GM23338 (cell line): ENCODE results near the gene ARHGEF16. TPM values are rescaled to one million over a fixed set of nuclear protein-coding genes. Genes with fewer than 3 reads are reported as not detected.
A peak's percentile ranks its signal among the peaks of the same experiment; 100 is the strongest.

Experiments
- ATAC-seq: fragments of 200-7000 bp; cut with Tn5 transposase; 3 replicates; pipeline ENCODE4 v1.9.1; 2020
- DNase-seq: peaks from one replicate; pipeline ENCODE4 v3.0.0-alpha.2; 2015; ENCODE audit warnings: low spot score
- H2AFZ ChIP-seq: fragments of 200-600 bp; sonication (generic); 2 replicates; pipeline ENCODE4 v1.8.0; 2016; ENCODE audit warnings: antibody characterized with exemption, mild to moderate bottlenecking, moderate library complexity
- H3F3A ChIP-seq: fragments of 200-600 bp; sonication (generic); replicated peaks from 2 replicates; pipeline ENCODE4 v1.8.0; 2017; ENCODE audit warnings: antibody characterized with exemption, mixed run types, low read depth
- H3K27ac ChIP-seq: fragments of 200-600 bp; sonication (generic); 2 replicates; pipeline ENCODE4 v1.6.1; 2016; ENCODE audit warnings: low read depth
- H3K27me3 ChIP-seq: fragments of 200-600 bp; sonication (generic); 2 replicates; pipeline ENCODE4 v1.8.0; 2016; ENCODE audit warnings: mild to moderate bottlenecking, mixed run types, moderate library complexity; ENCODE audit not compliant: insufficient read depth
- H3K36me3 ChIP-seq: fragments of 200-600 bp; sonication (generic); 2 replicates; pipeline ENCODE4 v1.8.0; 2016; ENCODE audit warnings: mild to moderate bottlenecking; ENCODE audit not compliant: insufficient read depth
- H3K4me1 ChIP-seq: fragments of 200-600 bp; sonication (generic); 2 replicates; pipeline ENCODE4 v1.8.0; 2016; ENCODE audit warnings: mild to moderate bottlenecking, moderate library complexity; ENCODE audit not compliant: insufficient read depth
- H3K4me2 ChIP-seq: fragments of 200-600 bp; sonication (generic); 2 replicates; pipeline ENCODE4 v1.7.1; 2017; ENCODE audit warnings: mixed run types
- H3K4me3 ChIP-seq: fragments of 200-600 bp; sonication (generic); 2 replicates; pipeline ENCODE4 v1.6.1; 2016; ENCODE audit warnings: mixed run types
- H3K79me2 ChIP-seq: fragments of 200-600 bp; sonication (generic); replicated peaks from 2 replicates; pipeline ENCODE4 v1.8.0; 2017; ENCODE audit warnings: mild to moderate bottlenecking; ENCODE audit not compliant: insufficient read depth
- H3K9me2 ChIP-seq: fragments of 200-600 bp; sonication (generic); 2 replicates; pipeline ENCODE4 v1.8.0; 2017; ENCODE audit not compliant: insufficient read depth
- H4K20me1 ChIP-seq: fragments of 200-600 bp; sonication (generic); replicated peaks from 2 replicates; pipeline ENCODE4 v1.8.0; 2017; ENCODE audit warnings: mild to moderate bottlenecking; ENCODE audit not compliant: insufficient read depth
- H3K27ac Mint-ChIP-seq: 2 replicates; pipeline ENCODE4 v1.8.0; 2020; ENCODE audit warnings: inconsistent platforms, mild to moderate bottlenecking, moderate library complexity, mixed read lengths
- H3K27me3 Mint-ChIP-seq: 3 replicates; pipeline ENCODE4 v1.8.0; 2022; ENCODE audit warnings: low read depth, mild to moderate bottlenecking, moderate library complexity, mixed read lengths, inconsistent platforms; ENCODE audit not compliant: insufficient read depth, poor library complexity
- H3K36me3 Mint-ChIP-seq: 3 replicates; pipeline ENCODE4 v1.8.0; 2021; ENCODE audit warnings: low read depth, mild to moderate bottlenecking, inconsistent platforms, moderate library complexity, mixed read lengths
- H3K4me1 Mint-ChIP-seq: 3 replicates; pipeline ENCODE4 v1.8.0; 2020; ENCODE audit warnings: mild to moderate bottlenecking, inconsistent platforms, mixed read lengths
- H3K4me3 Mint-ChIP-seq: 3 replicates; pipeline ENCODE4 v1.8.0; 2021; ENCODE audit warnings: moderate library complexity, mild to moderate bottlenecking, inconsistent platforms, mixed read lengths
- H3K9me3 Mint-ChIP-seq: 3 replicates; pipeline ENCODE4 v1.8.0; 2020; ENCODE audit warnings: moderate library complexity, mild to moderate bottlenecking, inconsistent platforms, mixed read lengths
- EZH2phosphoT487 ChIP-seq: fragments of 200-600 bp; sonication (generic); IDR thresholded peaks from one replicate; pipeline ENCODE4 v1.8.1; 2018; ENCODE audit warnings: antibody characterized with exemption; ENCODE audit not compliant: unreplicated experiment
- NANOG ChIP-seq: IDR thresholded peaks from 2 replicates; pipeline ENCODE4 v1.6.1; 2016; ENCODE audit warnings: antibody characterized with exemption, borderline replicate concordance
- POLR2AphosphoS5 ChIP-seq: IDR thresholded peaks from 2 replicates; pipeline ENCODE4 v1.6.1; 2016; ENCODE audit warnings: antibody characterized with exemption, low read depth
- STAT1 ChIP-seq: IDR thresholded peaks from one replicate; pipeline ENCODE4 v1.6.1; 2016; ENCODE audit warnings: antibody characterized with exemption; ENCODE audit not compliant: unreplicated experiment
- ZNF331 ChIP-seq: fragments of 250-450 bp; sonication (Bioruptor Pico); IDR thresholded peaks from 2 replicates; pipeline ENCODE4 v1.5.0; 2020; ENCODE audit warnings: low read depth, mild to moderate bottlenecking, moderate library complexity
- polyA plus RNA-seq: library from polyadenylated mRNA; unstranded; fragments of >200 nt; fragmentation: Nextera tagmentation; extraction: Ambion mirVana; gene quantifications from 2 replicates; pipeline ENCODE4 v1.2.1, GENCODE V29; 2016
- total RNA-seq: library from RNA; depleted of rRNA; stranded (reverse); fragments of >200 nt; shearing (Covaris generic); gene quantifications from 2 replicates; pipeline ENCODE4 v1.2.3, GENCODE V29; 2014
- TF ChIP-seq, protein P1 (sequence below), 2 experiments: fragments of 200-600 bp in 1 of 2; sonication (generic) in 1 of 2; conservative IDR thresholded peaks; 2 replicates each; pipeline versions ENCODE4 v1.5.1 to v1.6.1; 2016 to 2017; ENCODE audit warnings: antibody characterized with exemption in 2 of 2, low read depth in 2 of 2, mild to moderate bottlenecking in 2 of 2, moderate library complexity in 1 of 2
- TF ChIP-seq, protein P2 (sequence below): fragments of 250-450 bp; sonication (Bioruptor Pico); IDR thresholded peaks from 2 replicates; pipeline ENCODE4 v1.5.0; 2020; ENCODE audit warnings: mild to moderate bottlenecking, moderate library complexity
- TF ChIP-seq, protein P3 (sequence below): IDR thresholded peaks from 2 replicates; pipeline ENCODE4 v1.6.1; 2016; ENCODE audit warnings: antibody characterized with exemption

ARHGEF16 gene
- total and polyA plus RNA-seq, 2 experiments from 2014 or later, result 12.2 to 29.3 TPM

DNA sequence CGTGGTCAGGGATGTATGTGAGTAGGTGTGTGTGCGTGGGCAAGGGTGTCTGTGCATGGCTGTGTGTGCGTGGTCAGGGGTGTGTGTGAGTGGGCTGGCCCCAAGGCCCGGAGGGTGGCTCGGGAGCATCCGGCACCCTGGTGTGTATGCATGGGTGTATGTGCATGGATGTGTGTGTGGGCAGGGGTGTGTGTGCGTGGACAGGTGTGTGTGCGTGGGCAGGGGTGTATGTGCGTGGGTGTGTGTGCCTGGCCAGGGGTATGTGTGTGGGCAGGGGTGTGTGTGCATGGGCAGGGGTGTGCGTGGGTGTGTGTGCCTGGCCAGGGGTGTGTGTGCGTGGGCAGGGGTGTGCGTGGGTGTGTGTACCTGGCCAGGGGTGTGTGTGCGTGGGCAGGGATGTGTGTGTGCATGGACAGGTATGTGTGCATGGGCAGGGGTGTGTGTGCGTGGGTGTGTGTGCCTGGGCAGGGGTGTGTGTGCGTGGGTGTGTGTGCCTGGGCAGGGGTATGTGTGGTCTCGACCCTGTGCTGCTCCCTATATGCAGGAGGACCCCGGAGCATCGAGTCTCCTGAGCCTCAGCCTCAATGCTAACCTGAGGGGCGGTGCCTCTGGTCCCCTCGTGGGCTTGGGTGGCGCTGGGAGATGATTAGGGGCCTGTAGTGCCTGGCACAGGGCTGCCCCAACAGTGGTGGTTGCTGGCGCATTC is 16.3 kb downstream of the ARHGEF16 start:
- Histone ChIP-seq H4K20me1 (no peaks in the 10 kb centered on the region), H3K36me3 (no peaks in the 10 kb centered on the region), H3K27ac (no peak overlapping the region), H3K79me2 (no peaks in the 10 kb centered on the region), H3K27me3 (no peaks in the 10 kb centered on the region), H2AFZ (no peak overlapping the region), H3K4me2 (peak overlapping the region; percentile 43; the same call in 1 of the 2 replicates), H3K9me2 (no peaks in the 10 kb centered on the region), H3K4me1 (peaks cover 7% of the 10 kb centered on the region; the same call in 1 of the 2 replicates), H3F3A (no peaks in the 10 kb centered on the region), H3K4me3 (no peak overlapping the region)
- Mint-ChIP-seq H3K9me3 (no peaks in the 10 kb centered on the region), H3K36me3 (peaks cover 14% of the 10 kb centered on the region), H3K27ac (peak overlapping the region; percentile 95), H3K4me3 (no peak overlapping the region; the same call in 2 of the 3 replicates), H3K4me1 (peaks cover 16% of the 10 kb centered on the region), H3K27me3 (peaks cover 3% of the 10 kb centered on the region)
- TF ChIP-seq ZNF331 (CRISPR knock-in tag) (no peak), NANOG (no peak), POLR2AphosphoS5 (no peak), EZH2phosphoT487 (no peak)
- TF ChIP-seq, protein P1, sequence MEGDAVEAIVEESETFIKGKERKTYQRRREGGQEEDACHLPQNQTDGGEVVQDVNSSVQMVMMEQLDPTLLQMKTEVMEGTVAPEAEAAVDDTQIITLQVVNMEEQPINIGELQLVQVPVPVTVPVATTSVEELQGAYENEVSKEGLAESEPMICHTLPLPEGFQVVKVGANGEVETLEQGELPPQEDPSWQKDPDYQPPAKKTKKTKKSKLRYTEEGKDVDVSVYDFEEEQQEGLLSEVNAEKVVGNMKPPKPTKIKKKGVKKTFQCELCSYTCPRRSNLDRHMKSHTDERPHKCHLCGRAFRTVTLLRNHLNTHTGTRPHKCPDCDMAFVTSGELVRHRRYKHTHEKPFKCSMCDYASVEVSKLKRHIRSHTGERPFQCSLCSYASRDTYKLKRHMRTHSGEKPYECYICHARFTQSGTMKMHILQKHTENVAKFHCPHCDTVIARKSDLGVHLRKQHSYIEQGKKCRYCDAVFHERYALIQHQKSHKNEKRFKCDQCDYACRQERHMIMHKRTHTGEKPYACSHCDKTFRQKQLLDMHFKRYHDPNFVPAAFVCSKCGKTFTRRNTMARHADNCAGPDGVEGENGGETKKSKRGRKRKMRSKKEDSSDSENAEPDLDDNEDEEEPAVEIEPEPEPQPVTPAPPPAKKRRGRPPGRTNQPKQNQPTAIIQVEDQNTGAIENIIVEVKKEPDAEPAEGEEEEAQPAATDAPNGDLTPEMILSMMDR (conservative IDR thresholded peaks at IDR 0.05; ENCODE audit: low read depth in 2 of 2), result no peak
- ATAC-seq (peak; percentile 42), DNase-seq (no peak)

DNA sequence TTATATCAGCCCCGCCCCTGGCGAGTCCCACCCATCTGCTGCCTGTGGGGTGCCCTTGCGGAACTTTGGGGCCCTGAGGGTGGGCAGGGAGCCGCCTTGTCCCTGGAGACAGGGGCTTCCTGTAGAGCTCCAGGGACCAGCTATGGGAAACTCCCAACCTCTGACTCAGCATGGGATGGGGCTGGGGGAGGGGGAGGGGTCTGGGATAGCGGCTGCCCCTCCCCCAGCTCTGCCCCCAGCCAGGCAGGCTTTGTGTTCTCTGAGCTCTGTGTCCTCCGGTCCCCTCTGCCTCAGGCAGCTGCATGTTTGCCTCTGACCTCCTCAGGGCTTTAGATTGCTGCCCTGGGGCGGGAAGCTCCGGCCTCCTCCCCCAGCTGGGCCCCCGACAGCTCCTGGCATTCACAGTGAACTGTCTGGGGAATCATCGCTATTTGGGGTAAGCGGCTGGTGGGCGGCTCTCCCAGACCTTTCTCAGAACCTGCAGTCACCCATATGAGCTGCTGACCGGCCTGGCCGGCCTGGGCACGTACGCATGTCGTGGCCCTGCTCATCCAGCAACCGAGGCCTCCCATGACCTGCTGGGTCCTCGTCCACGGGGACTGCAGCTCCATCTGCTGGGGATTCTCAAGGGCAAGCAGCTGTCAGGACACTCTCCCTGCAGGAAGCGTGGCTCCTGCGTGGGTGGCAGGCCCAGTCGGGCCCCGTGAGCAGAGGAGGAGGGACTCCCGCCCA is 17.1 kb downstream of the ARHGEF16 start:
- Histone ChIP-seq H3F3A (no peaks in the 10 kb centered on the region), H3K4me3 (no peak overlapping the region), H3K4me1 (peaks cover 7% of the 10 kb centered on the region; the same call in 1 of the 2 replicates), H3K79me2 (no peaks in the 10 kb centered on the region), H3K9me2 (no peaks in the 10 kb centered on the region), H4K20me1 (no peaks in the 10 kb centered on the region), H3K36me3 (no peaks in the 10 kb centered on the region), H3K27ac (peak overlapping the region; percentile 45; the same call in 1 of the 2 replicates), H2AFZ (no peak overlapping the region), H3K4me2 (peak overlapping the region; percentile 43; the same call in 1 of the 2 replicates), H3K27me3 (no peaks in the 10 kb centered on the region)
- peak; percentile 90 for ATAC-seq
- peak; percentile 76 for DNase-seq
- Mint-ChIP-seq H3K4me3 (no peak overlapping the region), H3K27me3 (peaks cover 3% of the 10 kb centered on the region), H3K4me1 (peaks cover 16% of the 10 kb centered on the region), H3K9me3 (no peaks in the 10 kb centered on the region), H3K36me3 (peaks cover 14% of the 10 kb centered on the region), H3K27ac (peak overlapping the region; percentile 95)
- TF ChIP-seq NANOG (no peak), POLR2AphosphoS5 (no peak), STAT1 (no peak)
- TF ChIP-seq, protein P2, sequence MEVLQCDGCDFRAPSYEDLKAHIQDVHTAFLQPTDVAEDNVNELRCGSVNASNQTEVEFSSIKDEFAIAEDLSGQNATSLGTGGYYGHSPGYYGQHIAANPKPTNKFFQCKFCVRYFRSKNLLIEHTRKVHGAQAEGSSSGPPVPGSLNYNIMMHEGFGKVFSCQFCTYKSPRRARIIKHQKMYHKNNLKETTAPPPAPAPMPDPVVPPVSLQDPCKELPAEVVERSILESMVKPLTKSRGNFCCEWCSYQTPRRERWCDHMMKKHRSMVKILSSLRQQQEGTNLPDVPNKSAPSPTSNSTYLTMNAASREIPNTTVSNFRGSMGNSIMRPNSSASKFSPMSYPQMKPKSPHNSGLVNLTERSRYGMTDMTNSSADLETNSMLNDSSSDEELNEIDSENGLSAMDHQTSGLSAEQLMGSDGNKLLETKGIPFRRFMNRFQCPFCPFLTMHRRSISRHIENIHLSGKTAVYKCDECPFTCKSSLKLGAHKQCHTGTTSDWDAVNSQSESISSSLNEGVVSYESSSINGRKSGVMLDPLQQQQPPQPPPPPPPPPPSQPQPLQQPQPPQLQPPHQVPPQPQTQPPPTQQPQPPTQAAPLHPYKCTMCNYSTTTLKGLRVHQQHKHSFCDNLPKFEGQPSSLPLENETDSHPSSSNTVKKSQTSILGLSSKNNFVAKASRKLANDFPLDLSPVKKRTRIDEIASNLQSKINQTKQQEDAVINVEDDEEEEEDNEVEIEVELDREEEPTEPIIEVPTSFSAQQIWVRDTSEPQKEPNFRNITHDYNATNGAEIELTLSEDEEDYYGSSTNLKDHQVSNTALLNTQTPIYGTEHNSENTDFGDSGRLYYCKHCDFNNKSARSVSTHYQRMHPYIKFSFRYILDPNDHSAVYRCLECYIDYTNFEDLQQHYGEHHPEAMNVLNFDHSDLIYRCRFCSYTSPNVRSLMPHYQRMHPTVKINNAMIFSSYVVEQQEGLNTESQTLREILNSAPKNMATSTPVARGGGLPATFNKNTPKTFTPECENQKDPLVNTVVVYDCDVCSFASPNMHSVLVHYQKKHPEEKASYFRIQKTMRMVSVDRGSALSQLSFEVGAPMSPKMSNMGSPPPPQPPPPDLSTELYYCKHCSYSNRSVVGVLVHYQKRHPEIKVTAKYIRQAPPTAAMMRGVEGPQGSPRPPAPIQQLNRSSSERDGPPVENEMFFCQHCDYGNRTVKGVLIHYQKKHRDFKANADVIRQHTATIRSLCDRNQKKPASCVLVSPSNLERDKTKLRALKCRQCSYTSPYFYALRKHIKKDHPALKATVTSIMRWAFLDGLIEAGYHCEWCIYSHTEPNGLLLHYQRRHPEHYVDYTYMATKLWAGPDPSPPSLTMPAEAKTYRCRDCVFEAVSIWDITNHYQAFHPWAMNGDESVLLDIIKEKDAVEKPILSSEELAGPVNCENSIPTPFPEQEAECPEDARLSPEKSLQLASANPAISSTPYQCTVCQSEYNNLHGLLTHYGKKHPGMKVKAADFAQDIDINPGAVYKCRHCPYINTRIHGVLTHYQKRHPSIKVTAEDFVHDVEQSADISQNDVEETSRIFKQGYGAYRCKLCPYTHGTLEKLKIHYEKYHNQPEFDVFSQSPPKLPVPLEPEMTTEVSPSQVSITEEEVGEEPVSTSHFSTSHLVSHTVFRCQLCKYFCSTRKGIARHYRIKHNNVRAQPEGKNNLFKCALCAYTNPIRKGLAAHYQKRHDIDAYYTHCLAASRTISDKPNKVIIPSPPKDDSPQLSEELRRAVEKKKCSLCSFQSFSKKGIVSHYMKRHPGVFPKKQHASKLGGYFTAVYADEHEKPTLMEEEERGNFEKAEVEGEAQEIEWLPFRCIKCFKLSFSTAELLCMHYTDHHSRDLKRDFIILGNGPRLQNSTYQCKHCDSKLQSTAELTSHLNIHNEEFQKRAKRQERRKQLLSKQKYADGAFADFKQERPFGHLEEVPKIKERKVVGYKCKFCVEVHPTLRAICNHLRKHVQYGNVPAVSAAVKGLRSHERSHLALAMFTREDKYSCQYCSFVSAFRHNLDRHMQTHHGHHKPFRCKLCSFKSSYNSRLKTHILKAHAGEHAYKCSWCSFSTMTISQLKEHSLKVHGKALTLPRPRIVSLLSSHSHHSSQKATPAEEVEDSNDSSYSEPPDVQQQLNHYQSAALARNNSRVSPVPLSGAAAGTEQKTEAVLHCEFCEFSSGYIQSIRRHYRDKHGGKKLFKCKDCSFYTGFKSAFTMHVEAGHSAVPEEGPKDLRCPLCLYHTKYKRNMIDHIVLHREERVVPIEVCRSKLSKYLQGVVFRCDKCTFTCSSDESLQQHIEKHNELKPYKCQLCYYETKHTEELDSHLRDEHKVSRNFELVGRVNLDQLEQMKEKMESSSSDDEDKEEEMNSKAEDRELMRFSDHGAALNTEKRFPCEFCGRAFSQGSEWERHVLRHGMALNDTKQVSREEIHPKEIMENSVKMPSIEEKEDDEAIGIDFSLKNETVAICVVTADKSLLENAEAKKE (CRISPR knock-in tag), result no peak
- TF ChIP-seq, protein P3, sequence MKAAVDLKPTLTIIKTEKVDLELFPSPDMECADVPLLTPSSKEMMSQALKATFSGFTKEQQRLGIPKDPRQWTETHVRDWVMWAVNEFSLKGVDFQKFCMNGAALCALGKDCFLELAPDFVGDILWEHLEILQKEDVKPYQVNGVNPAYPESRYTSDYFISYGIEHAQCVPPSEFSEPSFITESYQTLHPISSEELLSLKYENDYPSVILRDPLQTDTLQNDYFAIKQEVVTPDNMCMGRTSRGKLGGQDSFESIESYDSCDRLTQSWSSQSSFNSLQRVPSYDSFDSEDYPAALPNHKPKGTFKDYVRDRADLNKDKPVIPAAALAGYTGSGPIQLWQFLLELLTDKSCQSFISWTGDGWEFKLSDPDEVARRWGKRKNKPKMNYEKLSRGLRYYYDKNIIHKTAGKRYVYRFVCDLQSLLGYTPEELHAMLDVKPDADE, result no peak
